Heart left ventricle (tissue), 13 donors: ENCODE results near the gene HBG2.

Source experiments
- POLR2A ChIP-seq, 2 donors: fragments of 450-650 bp; IDR thresholded peaks; one replicate each; pipeline ENCODE4 v1.6.1; 2017; ENCODE audit warnings: antibody characterized with exemption in 2 of 2, mild to moderate bottlenecking in 2 of 2, moderate library complexity in 2 of 2
- TF ChIP-seq, protein P1 (sequence below), 12 donors: fragments of 200-600 bp; sonication (generic) in 4 of 12; IDR thresholded peaks; one replicate each; pipeline versions ENCODE4 v1.5.0 to v1.8.0; 2018 to 2022; ENCODE audit warnings: antibody characterized with exemption in 12 of 12, mild to moderate bottlenecking in 5 of 12
- donor health status: ischemic (EF 13 %, LVEDD 7.1; RV severe dilation, severe dysfunction).
- donor health status: DM: no; HTN: yes; CAD: no.
- donor health status: DM: no; HTN: no; CAD: no.
- donor health status: ischemic (EF 25% LVEDD 6.9; RV normal size, moderate dysfunction).
- donor health status: ischemic (EF 25% LVEDD 5.7; RV mildly dilated, moderate dysfunction).
- donor health status: ischemic (EF 35%, LVEDD 5.7; RV mildly dilated, moderate dysfunction).
- donor health status: nonischemic (EF 11% LVEDD 7.7; RV severe dilation, severe dysfunction).
- donor health status: DM: yes; HTN: yes; CAD: no.
- donor health status: PGD.
- donor health status: ischemic (EF 29% LVEDD 5.4; RV normal size, mild dysfunction).
- donor health status: nonischemic (EF 23%, LVEDD 6.1; RV moderate dilation, normal function).

DNA sequence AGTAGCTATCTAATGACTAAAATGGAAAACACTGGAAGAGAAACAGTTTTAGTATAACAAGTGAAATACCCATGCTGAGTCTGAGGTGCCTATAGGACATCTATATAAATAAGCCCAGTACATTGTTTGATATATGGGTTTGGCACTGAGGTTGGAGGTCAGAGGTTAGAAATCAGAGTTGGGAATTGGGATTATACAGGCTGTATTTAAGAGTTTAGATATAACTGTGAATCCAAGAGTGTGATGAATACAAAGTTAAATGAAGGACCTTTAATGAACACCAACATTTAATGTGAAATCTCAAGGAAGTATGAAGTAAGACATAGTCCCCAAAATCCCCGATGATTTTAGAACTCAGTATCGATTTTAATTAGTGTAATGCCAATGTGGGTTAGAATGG lies 17.2 kb downstream of the HBG2 start:
- TF ChIP-seq, protein P1, sequence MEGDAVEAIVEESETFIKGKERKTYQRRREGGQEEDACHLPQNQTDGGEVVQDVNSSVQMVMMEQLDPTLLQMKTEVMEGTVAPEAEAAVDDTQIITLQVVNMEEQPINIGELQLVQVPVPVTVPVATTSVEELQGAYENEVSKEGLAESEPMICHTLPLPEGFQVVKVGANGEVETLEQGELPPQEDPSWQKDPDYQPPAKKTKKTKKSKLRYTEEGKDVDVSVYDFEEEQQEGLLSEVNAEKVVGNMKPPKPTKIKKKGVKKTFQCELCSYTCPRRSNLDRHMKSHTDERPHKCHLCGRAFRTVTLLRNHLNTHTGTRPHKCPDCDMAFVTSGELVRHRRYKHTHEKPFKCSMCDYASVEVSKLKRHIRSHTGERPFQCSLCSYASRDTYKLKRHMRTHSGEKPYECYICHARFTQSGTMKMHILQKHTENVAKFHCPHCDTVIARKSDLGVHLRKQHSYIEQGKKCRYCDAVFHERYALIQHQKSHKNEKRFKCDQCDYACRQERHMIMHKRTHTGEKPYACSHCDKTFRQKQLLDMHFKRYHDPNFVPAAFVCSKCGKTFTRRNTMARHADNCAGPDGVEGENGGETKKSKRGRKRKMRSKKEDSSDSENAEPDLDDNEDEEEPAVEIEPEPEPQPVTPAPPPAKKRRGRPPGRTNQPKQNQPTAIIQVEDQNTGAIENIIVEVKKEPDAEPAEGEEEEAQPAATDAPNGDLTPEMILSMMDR (IDR thresholded peaks at IDR 0.05) = no peak
- no peak for TF ChIP-seq POLR2A (IDR thresholded peaks at IDR 0.05)
